Ishikawa (cell line): ENCODE measurements around the gene KCTD6.

Experiments
- MAX ChIP-seq: IDR thresholded peaks from 2 replicates; pipeline ENCODE4 v1.6.1; 2012
- TAF1 ChIP-seq: IDR thresholded peaks from 2 replicates; pipeline ENCODE4 v1.6.1; 2012; ENCODE audit warnings: low read depth, mild to moderate bottlenecking
- YY1 ChIP-seq: IDR thresholded peaks from 2 replicates; pipeline ENCODE4 v1.6.1; 2012; ENCODE audit warnings: low read depth
- ZBTB7A ChIP-seq: IDR thresholded peaks from 2 replicates; pipeline ENCODE4 v1.6.1; 2012; ENCODE audit warnings: low read depth

DNA sequence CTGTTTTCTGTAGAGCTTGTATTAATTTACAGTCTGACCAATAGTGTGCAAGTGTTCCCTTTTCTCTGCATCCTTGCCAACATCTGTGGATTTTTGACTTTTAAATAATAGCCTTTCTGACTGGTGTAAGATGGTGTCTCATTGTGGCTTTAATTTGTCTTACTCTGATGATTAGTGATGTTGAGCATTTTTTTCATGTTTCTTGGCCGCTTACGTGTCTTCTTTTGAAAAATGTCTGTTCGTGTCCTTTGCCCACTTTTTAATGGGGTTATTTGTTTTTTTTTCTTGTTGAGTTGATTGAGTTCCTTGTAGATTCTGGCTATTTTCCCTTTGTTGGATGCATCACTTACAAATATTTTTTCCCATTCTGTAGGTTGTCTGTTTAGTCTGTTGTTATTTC, 52.6 kb downstream of the KCTD6 start:
- TF ChIP-seq ZBTB7A (no peak), MAX (no peak), YY1 (no peak), TAF1 (no peak)
